Epidermal melanocyte (primary cell): ENCODE measurements around the gene SSU72.
"Not testable (repeated sequence)": the region's sequence is repeated elsewhere in the genome, so short reads cannot be mapped to it uniquely, and the experiment has no call there.

Experiments
- DNase-seq: peaks from one replicate; pipeline ENCODE4 v3.0.0; 2011; ENCODE audit warnings: low spot score; ENCODE audit not compliant: insufficient read length

Gene SSU72

GRCh38 chr1:1596493-1597274 lies 22.0 kb upstream of the SSU72 start:
- DNase-seq = peak; percentile 13

DNA sequence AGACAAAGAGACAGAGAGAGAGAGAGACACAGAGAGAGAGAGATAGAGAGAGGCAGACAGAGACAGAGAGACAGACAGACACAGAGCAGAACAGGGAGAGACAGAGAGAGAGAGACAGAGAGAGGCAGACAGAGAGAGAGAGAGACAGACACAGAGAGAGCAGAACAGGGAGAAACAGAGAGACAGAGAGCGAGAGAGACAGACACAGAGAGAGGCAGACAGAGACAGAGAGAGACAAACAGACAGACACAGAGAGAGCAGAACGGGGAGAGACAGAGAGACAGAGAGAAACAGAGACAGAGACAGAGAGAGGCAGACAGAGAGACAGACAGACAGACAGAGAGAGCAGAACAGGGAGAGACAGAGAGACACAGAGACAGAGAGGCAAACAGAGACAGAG lies 20.7 kb upstream of the SSU72 start:
- DNase-seq = not testable (repeated sequence)

GRCh38 chr1:1594602-1595260 lies 20.1 kb upstream of the SSU72 start:
- DNase-seq = peak; percentile 11

DNA sequence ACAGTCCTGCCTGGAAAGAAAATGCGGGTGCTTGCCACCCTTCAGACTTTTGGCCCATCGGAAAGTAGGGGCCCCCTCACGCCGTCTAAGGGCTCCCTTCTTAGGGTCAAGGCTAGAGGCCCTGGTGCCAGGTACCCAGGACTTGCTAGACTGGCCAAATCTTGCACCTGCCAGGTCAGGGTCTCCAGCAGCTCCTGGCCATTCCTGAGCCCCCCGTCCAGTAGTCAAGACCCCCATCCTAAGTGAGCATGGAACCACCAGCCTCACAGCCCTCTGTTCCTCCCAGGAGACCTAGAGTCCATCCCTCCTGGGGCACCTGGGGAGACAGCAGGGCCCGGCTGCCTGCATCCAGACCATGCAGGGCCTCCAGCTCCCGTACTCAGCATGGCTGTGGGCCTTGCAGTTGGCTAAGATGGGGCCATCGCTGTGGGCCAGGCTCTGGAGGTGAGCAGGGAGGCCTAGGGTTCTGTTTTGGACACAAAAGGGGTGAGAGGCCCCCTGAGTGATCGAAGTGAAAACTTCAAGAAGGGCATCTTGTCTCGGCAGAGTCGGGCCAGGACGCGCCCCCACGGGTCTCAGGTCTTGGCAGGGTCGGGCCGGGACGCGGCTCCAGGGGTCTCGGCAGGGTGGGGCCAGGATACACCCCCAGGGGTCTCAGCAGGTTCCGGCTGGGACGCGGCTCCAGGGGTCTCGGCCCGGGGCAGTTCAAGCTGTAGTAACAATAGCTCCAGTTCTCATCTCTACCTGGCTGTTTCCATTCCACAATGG lies 19.4 kb upstream of the SSU72 start:
- peak; percentile 12 for DNase-seq

- DNase-seq = peak; percentile 10
Observed at GRCh38 chr1:1591452-1591851, 16.8 kb upstream of the SSU72 start.

DNA sequence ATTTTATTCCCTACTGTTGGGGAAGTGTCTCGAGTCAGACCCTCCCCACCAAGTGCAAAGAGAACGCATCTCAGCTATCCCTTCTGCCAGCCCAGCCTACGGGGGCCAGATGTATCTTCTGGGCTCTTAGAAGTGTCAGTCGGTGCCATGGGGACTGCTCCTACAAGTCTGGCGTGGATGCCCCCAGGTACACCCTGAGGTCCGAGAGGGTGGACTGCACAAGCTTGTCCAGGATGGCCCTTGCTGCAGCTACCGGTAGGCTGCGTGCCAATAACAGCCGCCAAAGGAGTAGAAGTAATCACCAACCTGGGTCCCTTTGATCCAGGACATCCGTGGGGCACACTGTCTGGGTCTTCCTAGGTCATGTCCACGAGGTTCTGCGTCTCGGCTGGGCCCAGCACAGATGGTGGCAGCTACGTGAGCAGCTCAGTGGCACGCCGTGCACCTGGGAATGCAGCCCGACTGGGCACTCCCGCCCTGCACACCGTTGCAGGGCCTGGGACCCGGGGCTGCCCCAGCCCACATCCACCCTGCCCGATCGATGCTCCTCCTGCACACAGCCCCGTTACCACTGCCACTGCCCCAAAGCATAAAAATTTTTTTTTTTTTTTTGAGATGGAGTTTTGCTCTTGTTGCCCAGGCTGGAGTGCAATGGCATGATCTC lies 8.8 kb upstream of the SSU72 start:
- no peak for DNase-seq

DNA sequence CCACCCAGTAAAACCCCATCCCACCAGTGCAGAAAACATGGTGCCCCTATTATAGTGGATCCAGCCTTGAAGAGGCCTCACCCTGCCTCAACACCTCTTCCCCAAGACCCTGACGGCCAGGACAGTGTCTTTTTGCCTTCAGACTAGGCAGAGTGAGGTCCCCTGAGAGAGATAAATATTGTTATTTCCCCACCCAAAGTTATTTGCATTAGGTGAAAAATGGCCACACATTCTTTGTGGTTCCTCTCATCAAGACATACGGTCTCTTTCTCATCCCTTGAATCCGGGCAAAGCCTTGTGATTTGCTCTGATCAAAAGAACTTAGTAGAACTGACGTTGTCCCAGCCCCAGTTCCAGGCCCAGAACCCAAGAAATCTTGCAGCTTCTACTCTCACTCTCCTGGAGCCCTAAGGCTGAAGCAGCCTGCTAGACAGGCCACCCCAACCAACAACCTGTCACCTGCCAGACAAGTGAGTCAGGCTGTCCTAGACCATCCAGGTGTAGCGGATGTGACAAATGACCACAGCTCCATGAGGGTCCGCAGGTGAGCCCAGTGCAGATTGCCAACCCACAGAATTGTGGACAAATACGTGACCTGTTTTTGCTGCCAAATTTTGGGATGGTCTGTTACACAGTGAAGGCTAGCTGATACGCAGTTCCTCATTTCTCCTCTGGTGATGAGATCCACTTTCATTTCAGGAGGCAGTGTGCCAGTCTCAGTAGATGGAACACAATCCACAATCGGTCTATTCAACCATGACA lies 8.1 kb upstream of the SSU72 start:
- no peak for DNase-seq

GRCh38 chr1:1578371-1578940 lies 3.8 kb upstream of the SSU72 start:
- DNase-seq = no peak

DNA sequence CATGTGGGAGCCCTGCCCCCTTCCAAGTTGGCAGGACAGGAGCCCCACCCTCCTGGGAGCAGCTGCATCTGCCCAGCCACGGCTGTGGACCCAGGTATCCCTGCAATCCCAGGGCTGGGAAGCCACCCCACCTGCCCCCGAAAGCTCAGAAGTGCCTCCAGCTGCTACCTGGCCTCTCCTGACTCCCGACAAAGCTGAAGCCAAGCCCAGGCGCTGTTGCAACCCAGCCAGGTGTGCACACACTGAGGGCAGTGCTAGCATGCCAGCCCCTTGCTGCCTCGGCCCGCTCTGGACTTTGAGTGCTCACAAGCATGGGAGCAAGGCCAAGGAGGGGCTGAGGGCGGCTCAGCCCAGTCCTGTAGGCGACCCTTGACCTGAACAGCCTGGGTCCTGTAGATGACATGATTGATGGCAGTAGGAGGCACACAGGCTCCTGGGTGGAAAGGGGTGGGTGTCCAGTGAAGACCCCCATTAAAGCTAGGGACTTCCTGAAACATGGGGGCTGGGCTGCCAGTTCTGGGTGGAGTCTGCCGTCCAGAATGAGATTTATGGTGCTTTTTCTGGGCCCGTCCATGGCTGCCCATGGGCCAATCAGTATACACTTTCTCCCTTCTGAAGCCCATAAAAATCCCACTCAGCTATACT lies 2.8 kb upstream of the SSU72 start:
- DNase-seq = no peak

- DNase-seq = no peak
Observed at GRCh38 chr1:1573843-1574720, 581 bp downstream of the SSU72 start.

GRCh38 chr1:1569341-1569740 lies 5.3 kb downstream of the SSU72 start:
- DNase-seq = no peak

DNA sequence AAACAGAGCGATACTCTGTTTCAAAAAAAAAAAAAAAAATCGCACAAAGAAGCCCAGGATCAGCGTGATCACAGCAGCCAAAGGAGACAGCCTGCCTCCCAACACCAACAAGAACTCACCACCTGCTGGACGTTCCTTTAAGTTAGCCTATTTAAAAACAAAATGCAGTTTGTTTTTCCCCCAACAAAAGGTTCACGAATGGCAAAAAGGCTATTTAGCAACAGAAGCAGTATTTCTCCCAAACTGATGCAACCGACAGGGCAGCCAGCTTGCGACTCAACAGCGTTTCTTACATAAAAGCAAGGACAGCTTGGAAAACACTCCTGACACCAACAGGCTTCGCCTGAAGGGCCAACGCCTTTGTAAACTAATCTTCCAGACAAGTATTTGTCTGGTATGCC lies 6.8 kb downstream of the SSU72 start:
- DNase-seq = no peak

DNA sequence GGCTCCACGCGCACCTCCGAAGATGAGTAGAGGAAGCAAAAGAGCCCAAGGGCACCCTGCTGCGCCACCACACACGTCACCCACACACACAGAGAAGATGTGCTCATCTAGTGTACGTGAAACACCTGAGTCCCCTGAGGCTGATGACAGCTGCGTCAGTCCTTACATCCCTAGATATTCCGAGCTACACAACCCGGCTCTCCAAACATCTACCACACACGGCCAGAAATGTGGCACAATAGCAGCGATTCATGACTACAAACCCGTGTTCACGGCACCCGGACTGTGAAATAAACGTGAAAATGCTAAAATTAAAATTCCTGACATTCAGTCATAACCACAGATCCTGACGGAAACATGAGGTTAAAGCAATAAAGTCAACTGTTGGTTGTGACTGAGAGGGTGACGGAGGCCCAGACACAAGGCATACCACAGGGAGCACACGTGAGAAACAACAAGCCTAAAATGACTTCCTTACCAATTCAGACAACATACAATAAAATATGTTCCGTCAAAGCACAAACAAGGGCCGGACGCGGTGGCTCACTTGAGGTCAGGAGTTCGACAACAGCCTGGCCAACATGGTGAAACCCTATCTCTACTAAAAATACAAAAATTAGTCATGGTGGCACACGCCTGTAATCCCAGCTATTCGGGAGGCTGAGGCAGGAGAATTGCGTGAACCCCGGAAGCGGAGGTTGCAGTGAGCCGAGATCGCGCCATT lies 7.3 kb downstream of the SSU72 start:
- no peak for DNase-seq

DNA sequence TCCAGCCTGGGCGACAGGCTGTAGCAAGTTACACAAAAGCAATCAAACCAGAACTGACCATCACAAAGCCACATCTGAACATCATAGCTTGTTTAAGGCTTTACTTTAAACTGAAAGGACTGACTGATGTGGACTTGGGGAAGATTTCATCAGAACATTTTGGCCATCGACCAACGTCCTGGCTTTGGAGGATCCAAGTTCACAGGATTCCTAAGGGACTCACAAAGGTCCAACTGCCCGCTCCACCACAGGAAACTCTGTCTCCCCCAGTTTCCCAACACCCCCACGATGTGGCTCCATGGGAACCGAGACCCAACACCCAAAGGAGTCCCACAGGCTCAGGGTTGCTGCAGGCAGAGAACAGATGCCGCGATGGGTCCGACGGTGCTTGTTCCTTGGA lies 9.3 kb downstream of the SSU72 start:
- no peak for DNase-seq

- no peak for DNase-seq
Observed at GRCh38 chr1:1564268-1564667, 10.4 kb downstream of the SSU72 start.

- no peak for DNase-seq
Observed at GRCh38 chr1:1563688-1564087, 11.0 kb downstream of the SSU72 start.

DNA sequence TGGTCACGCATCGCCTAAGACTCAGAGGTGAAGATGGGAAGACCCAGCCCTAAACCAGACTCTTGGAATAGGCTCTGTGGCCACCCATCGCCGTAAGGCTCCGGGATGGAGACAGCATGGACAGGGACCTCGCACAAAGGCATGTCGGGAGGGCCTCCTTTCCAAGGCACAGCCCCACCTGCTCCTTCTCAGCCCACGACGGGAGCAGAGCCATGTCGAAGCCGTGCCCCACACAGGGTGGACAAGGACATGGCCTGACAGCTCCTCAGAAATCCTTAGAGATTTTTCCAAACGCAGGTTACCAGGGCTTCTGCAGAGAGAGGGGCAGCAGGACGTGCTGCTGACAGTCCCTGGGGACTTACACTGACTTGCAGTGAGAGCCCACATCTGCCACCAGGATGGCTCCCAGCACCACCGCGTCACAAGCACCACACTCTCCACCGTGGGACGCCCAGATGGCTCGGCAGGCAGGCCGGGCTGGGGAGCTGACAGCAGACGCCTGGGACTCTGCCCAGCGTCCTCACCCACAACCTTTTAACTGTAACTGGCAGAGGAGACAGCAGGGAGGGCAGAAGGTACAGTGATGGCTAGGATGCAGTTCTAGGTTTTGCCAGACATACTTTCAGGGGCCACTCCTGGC lies 12.0 kb downstream of the SSU72 start:
- no peak for DNase-seq
